Measurements from ENCODE around the gene ITPR3. TPM values are rescaled to one million over a fixed set of nuclear protein-coding genes. Genes with fewer than 3 reads are reported as not detected.

Gene ITPR3
- total RNA-seq, 2 experiments from 2014 or later: 57.8 to 59.3 TPM

DNA sequence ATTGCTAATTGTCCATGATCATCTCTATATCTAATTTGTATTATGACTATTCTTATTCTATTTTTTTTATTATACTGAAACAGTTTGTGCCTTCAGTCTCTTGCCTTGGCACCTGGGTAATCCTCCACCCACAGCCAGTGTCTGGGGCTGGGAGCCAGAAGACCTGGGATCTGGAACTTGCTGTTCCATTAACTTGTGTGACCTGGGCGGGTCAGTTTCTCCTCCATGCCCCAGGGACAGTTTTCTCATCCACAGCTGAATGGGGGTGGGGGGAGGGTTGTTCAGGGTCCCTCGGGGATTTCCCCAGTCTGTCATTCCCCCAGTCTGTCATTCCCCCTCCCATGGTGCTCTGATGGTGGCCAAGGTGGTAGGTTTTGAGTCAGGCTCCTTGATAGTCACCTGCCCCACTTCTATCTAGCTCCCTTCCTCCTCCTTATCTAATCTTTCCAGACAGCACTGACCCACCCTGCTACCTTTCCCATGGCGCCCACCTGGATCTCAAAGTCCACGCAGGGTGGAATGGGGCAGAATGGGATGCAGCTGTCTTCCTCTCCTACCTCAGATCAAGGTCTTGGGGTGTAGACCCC lies 10.9 kb downstream of the ITPR3 start:
- ChIA-PET CTCF (interaction anchor here (0.8 to 3.7 kb wide), 13 partner anchors 8 to 79 kb away, joined by 3 to 32 read pairs (median 5); partner anchors contain the start of genes ITPR3 and UQCC2), POLR2A (interaction anchor here (0.6 to 1.0 kb wide), 3 partner anchors 11 to 97 kb away, joined by 3 read pairs; partner anchors contain the start of gene ITPR3)
- Mint-ChIP-seq H3K27me3 (ENCODE audit: low read depth) (no peaks in the 10 kb centered on the region), H3K36me3 (ENCODE audit: low read depth) (peaks cover 36% of the 10 kb centered on the region), H3K27ac (no peak overlapping the region), H3K4me1 (ENCODE audit: low read depth) (peaks cover 61% of the 10 kb centered on the region), H3K4me3 (no peak overlapping the region), H3K9me3 (ENCODE audit: insufficient read depth) (no peaks in the 10 kb centered on the region)
- DNase-seq: no peak
- ATAC-seq: no peak

DNA sequence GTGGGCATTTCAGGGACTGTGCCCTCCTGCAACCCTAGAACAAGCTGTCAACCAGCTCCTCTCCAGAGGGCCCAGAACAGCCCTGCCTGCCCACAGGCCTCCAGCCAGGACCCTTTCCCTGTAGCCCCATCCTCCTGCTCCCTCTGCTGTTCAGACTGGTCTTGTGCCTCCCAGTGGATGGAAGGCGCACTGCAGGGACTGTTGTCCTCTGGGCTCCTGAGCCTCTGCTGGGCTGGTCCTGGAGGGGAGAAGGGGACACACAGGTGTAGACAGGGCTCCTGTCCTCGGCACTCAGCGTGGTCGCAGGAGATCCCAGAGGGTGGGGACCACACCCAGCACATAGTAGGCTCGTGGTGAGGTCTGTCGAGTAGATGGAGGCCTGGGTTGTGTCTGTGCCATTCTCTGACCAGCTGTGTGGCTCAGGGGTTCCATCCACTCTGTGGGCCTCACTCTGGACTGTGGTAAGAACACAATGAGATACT lies 11.5 kb downstream of the ITPR3 start:
- peaks cover 34% of the 10 kb centered on the region for H3K36me3 Mint-ChIP-seq (ENCODE audit: low read depth)
- ChIA-PET POLR2A (interaction anchor here (0.6 to 1.0 kb wide), 3 partner anchors 11 to 97 kb away, joined by 3 read pairs; partner anchors contain the start of gene ITPR3), CTCF (interaction anchor here (0.8 to 3.7 kb wide), 13 partner anchors 9 to 79 kb away, joined by 3 to 32 read pairs (median 5); partner anchors contain the start of genes ITPR3 and UQCC2)
- ATAC-seq: peak; percentile 52
- H3K4me1 Mint-ChIP-seq (ENCODE audit: low read depth): peaks cover 62% of the 10 kb centered on the region
- peak overlapping the region; percentile 50 for H3K27ac Mint-ChIP-seq
- peak overlapping the region; percentile 40 for H3K4me3 Mint-ChIP-seq
- H3K9me3 Mint-ChIP-seq (ENCODE audit: insufficient read depth): no peaks in the 10 kb centered on the region
- DNase-seq: peak; percentile 67
- H3K27me3 Mint-ChIP-seq (ENCODE audit: low read depth): no peaks in the 10 kb centered on the region

DNA sequence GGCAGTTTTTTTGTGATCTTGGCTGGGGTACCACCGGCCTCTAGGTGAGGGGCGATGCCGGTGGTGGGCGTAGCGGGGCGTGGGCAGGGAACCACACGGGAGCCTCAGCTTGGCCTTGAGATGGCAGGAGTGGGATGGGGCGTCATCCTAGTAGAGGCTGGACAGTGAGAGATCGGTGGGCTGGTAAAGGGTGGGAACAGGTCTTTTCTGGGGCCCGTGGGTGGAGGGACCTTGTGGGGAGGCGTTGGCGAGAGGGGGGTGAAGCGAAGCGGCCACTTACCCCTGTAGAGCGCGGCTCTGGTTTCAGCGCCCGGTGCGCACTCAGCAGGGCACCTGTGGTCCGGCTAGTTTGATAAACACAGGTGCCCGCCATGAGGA lies 12.0 kb downstream of the ITPR3 start:
- H3K4me1 Mint-ChIP-seq (ENCODE audit: low read depth): peaks cover 62% of the 10 kb centered on the region
- no peak for ATAC-seq
- DNase-seq: no peak
- peak overlapping the region; percentile 50 for H3K27ac Mint-ChIP-seq
- ChIA-PET POLR2A (no interaction called here), CTCF (interaction anchor here (1.1 to 3.7 kb wide), 8 partner anchors 9 to 67 kb away, joined by 3 to 32 read pairs (median 6); partner anchors contain the start of gene ITPR3)
- no peaks in the 10 kb centered on the region for H3K27me3 Mint-ChIP-seq (ENCODE audit: low read depth)
- no peaks in the 10 kb centered on the region for H3K9me3 Mint-ChIP-seq (ENCODE audit: insufficient read depth)
- peak overlapping the region; percentile 40 for H3K4me3 Mint-ChIP-seq
- peaks cover 35% of the 10 kb centered on the region for H3K36me3 Mint-ChIP-seq (ENCODE audit: low read depth)

- Mint-ChIP-seq H3K27me3 (ENCODE audit: low read depth) (no peaks in the 10 kb centered on the region), H3K4me1 (ENCODE audit: low read depth) (peaks cover 61% of the 10 kb centered on the region), H3K36me3 (ENCODE audit: low read depth) (peaks cover 39% of the 10 kb centered on the region), H3K9me3 (ENCODE audit: insufficient read depth) (no peaks in the 10 kb centered on the region), H3K27ac (peak overlapping the region; percentile 46), H3K4me3 (peak overlapping the region; percentile 73)
- peak; percentile 85 for ATAC-seq
- POLR2A ChIA-PET: interaction anchor here (0.6 to 2.1 kb wide), 2 partner anchors 12 to 81 kb away, joined by 3 to 7 read pairs; partner anchors contain the start of gene ITPR3
- CTCF ChIA-PET: interaction anchor here (0.8 to 3.7 kb wide), 7 partner anchors 10 to 78 kb away, joined by 3 to 32 read pairs (median 4); partner anchors contain the start of genes ITPR3 and UQCC2
- DNase-seq: peak; percentile 66
Observed at GRCh38 chr6:33633462-33634158, 12.5 kb downstream of the ITPR3 start.

GRCh38 chr6:33634161-33634727 lies 13.1 kb downstream of the ITPR3 start:
- Mint-ChIP-seq H3K27me3 (ENCODE audit: low read depth) (no peaks in the 10 kb centered on the region), H3K27ac (no peak overlapping the region), H3K4me1 (ENCODE audit: low read depth) (peaks cover 61% of the 10 kb centered on the region), H3K36me3 (ENCODE audit: low read depth) (peaks cover 39% of the 10 kb centered on the region), H3K9me3 (ENCODE audit: insufficient read depth) (no peaks in the 10 kb centered on the region), H3K4me3 (peak overlapping the region; percentile 73)
- DNase-seq (no peak), ATAC-seq (no peak)
- ChIA-PET POLR2A (interaction anchor here (0.6 to 2.1 kb wide), 2 partner anchors 12 to 81 kb away, joined by 3 to 7 read pairs; partner anchors contain the start of gene ITPR3), CTCF (interaction anchor here (0.8 to 3.7 kb wide), 7 partner anchors 13 to 77 kb away, joined by 3 to 32 read pairs (median 3); partner anchors contain the start of genes ITPR3 and UQCC2)

DNA sequence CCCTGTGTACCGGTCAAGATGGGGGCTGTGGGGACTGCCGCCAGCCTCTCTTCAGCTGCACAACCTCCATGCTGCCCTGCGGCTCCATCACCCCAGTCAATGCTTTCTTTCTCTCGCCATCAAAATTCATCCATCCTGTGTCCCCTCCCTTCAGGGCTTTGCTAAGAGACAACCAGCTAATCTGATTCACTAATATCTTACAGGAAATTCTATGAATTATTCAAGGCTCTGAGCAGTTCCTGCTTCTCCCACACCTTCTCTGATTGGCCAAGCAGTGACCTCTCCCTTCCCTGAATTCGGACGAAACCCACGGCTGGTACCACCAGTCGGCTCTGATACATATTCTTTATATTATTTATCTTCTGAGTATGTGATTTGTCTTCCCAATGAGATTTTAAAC lies 13.8 kb downstream of the ITPR3 start:
- ChIA-PET POLR2A (interaction anchor here (2.1 kb wide), 1 partner anchor 13 kb away, joined by 7 read pairs; the partner anchor contains the start of gene ITPR3), CTCF (interaction anchor here (1.1 to 3.7 kb wide), 4 partner anchors 13 to 56 kb away, joined by 3 to 32 read pairs (median 3); partner anchors contain the start of gene ITPR3)
- no peaks in the 10 kb centered on the region for H3K27me3 Mint-ChIP-seq (ENCODE audit: low read depth)
- H3K27ac Mint-ChIP-seq: no peak overlapping the region
- no peaks in the 10 kb centered on the region for H3K9me3 Mint-ChIP-seq (ENCODE audit: insufficient read depth)
- H3K4me1 Mint-ChIP-seq (ENCODE audit: low read depth): peaks cover 61% of the 10 kb centered on the region
- H3K36me3 Mint-ChIP-seq (ENCODE audit: low read depth): peaks cover 39% of the 10 kb centered on the region
- ATAC-seq (no peak), DNase-seq (no peak)
- H3K4me3 Mint-ChIP-seq: peak overlapping the region; percentile 13

- H3K9me3 Mint-ChIP-seq (ENCODE audit: insufficient read depth): no peaks in the 10 kb centered on the region
- H3K27me3 Mint-ChIP-seq (ENCODE audit: low read depth): no peaks in the 10 kb centered on the region
- DNase-seq (no peak), ATAC-seq (no peak)
- H3K4me3 Mint-ChIP-seq: no peak overlapping the region
- peaks cover 56% of the 10 kb centered on the region for H3K4me1 Mint-ChIP-seq (ENCODE audit: low read depth)
- CTCF ChIA-PET: interaction anchor here (1.0 kb wide), 1 partner anchor 11 kb away, joined by 3 read pairs; no protein-coding TSS in a partner anchor
- peaks cover 32% of the 10 kb centered on the region for H3K36me3 Mint-ChIP-seq (ENCODE audit: low read depth)
- peak overlapping the region; percentile 5 for H3K27ac Mint-ChIP-seq
- POLR2A ChIA-PET: interaction anchor here (1.0 kb wide), 1 partner anchor 15 kb away, joined by 3 read pairs; no protein-coding TSS in a partner anchor
Observed at GRCh38 chr6:33636655-33637054, 15.5 kb downstream of the ITPR3 start.

DNA sequence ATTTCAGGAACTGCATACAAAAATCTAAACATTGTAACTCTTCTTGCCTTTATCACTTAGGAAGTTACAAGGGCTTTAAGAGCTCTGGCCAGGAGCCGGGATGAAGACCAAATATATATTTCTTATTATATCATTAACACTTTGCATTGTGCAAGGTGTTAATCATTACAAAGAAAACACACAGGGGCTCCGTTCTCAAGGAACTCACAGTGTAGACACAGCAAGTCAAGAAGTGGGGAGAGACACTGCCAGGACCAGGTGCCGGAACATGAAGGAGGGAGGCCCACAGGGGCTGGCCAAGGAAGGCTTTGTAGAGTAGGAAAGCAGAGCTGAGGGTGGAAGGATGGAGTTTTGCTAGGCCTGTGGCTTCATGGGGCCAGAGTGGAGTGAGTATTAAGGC lies 17.4 kb downstream of the ITPR3 start:
- no peak for ATAC-seq
- H3K4me3 Mint-ChIP-seq: no peak overlapping the region
- peaks cover 28% of the 10 kb centered on the region for H3K36me3 Mint-ChIP-seq (ENCODE audit: low read depth)
- H3K27ac Mint-ChIP-seq: no peak overlapping the region
- H3K9me3 Mint-ChIP-seq (ENCODE audit: insufficient read depth): no peaks in the 10 kb centered on the region
- DNase-seq: no peak
- ChIA-PET CTCF (no interaction called here), POLR2A (no interaction called here)
- H3K4me1 Mint-ChIP-seq (ENCODE audit: low read depth): peaks cover 46% of the 10 kb centered on the region
- no peaks in the 10 kb centered on the region for H3K27me3 Mint-ChIP-seq (ENCODE audit: low read depth)

- H3K27me3 Mint-ChIP-seq (ENCODE audit: low read depth): no peaks in the 10 kb centered on the region
- no peak overlapping the region for H3K27ac Mint-ChIP-seq
- ATAC-seq (no peak), DNase-seq (no peak)
- no peak overlapping the region for H3K4me3 Mint-ChIP-seq
- peaks cover 37% of the 10 kb centered on the region for H3K4me1 Mint-ChIP-seq (ENCODE audit: low read depth)
- peaks cover 27% of the 10 kb centered on the region for H3K36me3 Mint-ChIP-seq (ENCODE audit: low read depth)
- no peaks in the 10 kb centered on the region for H3K9me3 Mint-ChIP-seq (ENCODE audit: insufficient read depth)
- ChIA-PET POLR2A (no interaction called here), CTCF (no interaction called here)
Observed at GRCh38 chr6:33639559-33639958, 18.4 kb downstream of the ITPR3 start.

GRCh38 chr6:33640361-33640760 lies 19.2 kb downstream of the ITPR3 start:
- H3K36me3 Mint-ChIP-seq (ENCODE audit: low read depth): peaks cover 23% of the 10 kb centered on the region
- H3K4me1 Mint-ChIP-seq (ENCODE audit: low read depth): peaks cover 32% of the 10 kb centered on the region
- CTCF ChIA-PET: no interaction called here
- H3K9me3 Mint-ChIP-seq (ENCODE audit: insufficient read depth): no peaks in the 10 kb centered on the region
- DNase-seq (no peak), ATAC-seq (no peak)
- POLR2A ChIA-PET: no interaction called here
- H3K27ac Mint-ChIP-seq: no peak overlapping the region
- no peaks in the 10 kb centered on the region for H3K27me3 Mint-ChIP-seq (ENCODE audit: low read depth)
- no peak overlapping the region for H3K4me3 Mint-ChIP-seq

GRCh38 chr6:33641144-33641543 lies 20.0 kb downstream of the ITPR3 start:
- H3K4me3 Mint-ChIP-seq: no peak overlapping the region
- no peak for DNase-seq
- H3K9me3 Mint-ChIP-seq (ENCODE audit: insufficient read depth): no peaks in the 10 kb centered on the region
- peaks cover 31% of the 10 kb centered on the region for H3K4me1 Mint-ChIP-seq (ENCODE audit: low read depth)
- no peak for ATAC-seq
- no peaks in the 10 kb centered on the region for H3K27me3 Mint-ChIP-seq (ENCODE audit: low read depth)
- ChIA-PET CTCF (no interaction called here), POLR2A (no interaction called here)
- no peak overlapping the region for H3K27ac Mint-ChIP-seq
- peaks cover 25% of the 10 kb centered on the region for H3K36me3 Mint-ChIP-seq (ENCODE audit: low read depth)

Measured in activated CD8-positive, alpha-beta T cell treated with anti-CD3 and anti-CD28 coated beads, Interleukin-2, amount 10 ng/mL, durations not matched to agents 7 days and 5 days (primary cell).